ENCODE results near the gene REG4.

Gene REG4

GRCh38 chr1:119778886-119779560 is 32.2 kb downstream of the REG4 start:
- no peak for DNase-seq

GRCh38 chr1:119778359-119778758 is 32.9 kb downstream of the REG4 start:
- no peak for DNase-seq

DNA sequence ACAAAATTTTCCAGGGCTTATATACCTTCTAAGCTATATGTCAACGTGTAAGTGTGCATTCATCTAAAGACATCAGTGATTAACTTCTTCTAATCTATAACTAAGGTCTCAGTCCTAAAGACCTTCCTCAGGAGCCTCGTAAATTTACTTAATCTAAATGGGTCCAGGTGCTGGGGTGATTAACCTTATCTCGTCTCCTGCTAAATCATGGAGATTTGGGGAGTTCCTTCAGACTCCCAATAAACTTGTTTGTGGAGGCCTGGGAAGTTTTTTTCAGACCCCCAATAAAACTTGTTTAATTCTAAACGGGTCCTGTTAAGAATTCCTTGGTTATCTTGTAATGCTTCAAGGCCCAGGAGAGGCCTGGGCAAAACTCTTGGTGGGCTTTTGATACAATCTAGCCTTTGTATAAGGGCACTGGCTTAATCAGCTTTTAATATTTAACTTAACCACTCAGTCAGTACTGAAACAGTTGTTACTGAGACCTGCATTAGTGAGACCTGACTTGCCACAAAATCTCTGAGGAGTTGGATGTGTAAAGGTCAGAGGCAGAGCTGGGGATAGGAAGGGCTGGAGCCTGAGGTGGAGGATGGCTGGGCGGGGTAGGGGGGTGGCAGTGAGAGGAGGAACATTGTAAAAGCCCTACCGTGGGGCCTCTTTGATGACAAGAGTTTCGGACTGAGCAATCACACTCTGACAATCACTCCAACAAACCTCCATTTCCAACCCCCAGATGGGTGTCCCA is 36.3 kb downstream of the REG4 start:
- no peak for DNase-seq

GRCh38 chr1:119773711-119774241 is 37.5 kb downstream of the REG4 start:
- peak; percentile 47 for DNase-seq

GRCh38 chr1:119772298-119772697 is 39.0 kb downstream of the REG4 start:
- no peak for DNase-seq

- no peak for DNase-seq
Observed at GRCh38 chr1:119771770-119772169, 39.5 kb downstream of the REG4 start.

- DNase-seq, result peak; percentile 47
Observed at GRCh38 chr1:119771016-119771415, 40.2 kb downstream of the REG4 start.

DNA sequence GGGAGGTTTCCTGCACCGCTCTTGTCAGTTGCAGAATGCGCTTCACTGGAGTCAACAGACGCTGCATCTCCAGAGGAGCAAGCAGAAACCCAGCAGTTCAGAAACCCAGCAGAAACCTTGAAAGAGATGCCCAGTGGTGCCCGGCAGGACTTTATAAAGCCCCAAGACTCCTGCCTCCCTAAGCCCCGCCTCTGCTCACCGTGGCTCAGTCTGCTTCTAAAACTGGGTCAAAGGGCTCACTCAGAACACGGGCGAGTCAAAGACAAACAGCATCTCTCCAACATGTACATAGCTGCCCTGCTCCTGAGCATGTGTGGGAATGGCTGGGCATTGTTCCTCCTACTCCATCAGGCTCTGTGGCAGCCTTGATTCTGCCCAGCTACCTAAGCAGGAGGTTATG is 42.5 kb downstream of the REG4 start, which contains the start of gene HMGCS2:
TSS of gene HMGCS2 (minus strand) at position 128 of the 400 bp plus-strand sequence. CDS start at position 67, 61 bp downstream.
- DNase-seq, result no peak

- DNase-seq, result no peak
Observed at GRCh38 chr1:119767486-119767885, 43.8 kb downstream of the REG4 start.

- DNase-seq, result no peak
Observed at GRCh38 chr1:119766374-119766794, 44.9 kb downstream of the REG4 start.

DNA sequence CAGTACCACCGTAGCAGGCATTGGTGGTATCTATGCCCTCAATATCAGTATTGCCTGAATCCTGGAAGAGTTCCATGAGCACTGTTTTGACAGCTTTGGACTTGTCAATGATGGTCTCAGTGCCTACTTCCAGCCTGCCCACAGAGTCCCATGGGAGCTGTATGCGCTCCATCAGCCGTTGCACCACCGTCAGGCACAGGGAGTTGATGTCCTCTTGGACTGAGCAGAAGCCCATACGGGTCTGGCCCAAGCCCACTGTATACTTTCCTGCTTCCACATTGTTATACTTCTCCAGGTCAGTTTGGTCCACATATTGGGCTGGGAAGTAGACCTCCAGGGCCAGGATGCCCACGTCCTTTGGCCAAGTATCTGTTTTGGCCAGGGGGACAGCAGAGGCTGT is 47.0 kb downstream of the REG4 start:
- DNase-seq, result no peak

GRCh38 chr1:119762953-119763352 is 48.3 kb downstream of the REG4 start:
- no peak for DNase-seq

GRCh38 chr1:119762409-119762808 is 48.9 kb downstream of the REG4 start:
- no peak for DNase-seq

GRCh38 chr1:119758584-119758983 is 52.7 kb downstream of the REG4 start:
- DNase-seq, result no peak

- DNase-seq, result no peak
Observed at GRCh38 chr1:119752592-119752991, 58.7 kb downstream of the REG4 start.

DNA sequence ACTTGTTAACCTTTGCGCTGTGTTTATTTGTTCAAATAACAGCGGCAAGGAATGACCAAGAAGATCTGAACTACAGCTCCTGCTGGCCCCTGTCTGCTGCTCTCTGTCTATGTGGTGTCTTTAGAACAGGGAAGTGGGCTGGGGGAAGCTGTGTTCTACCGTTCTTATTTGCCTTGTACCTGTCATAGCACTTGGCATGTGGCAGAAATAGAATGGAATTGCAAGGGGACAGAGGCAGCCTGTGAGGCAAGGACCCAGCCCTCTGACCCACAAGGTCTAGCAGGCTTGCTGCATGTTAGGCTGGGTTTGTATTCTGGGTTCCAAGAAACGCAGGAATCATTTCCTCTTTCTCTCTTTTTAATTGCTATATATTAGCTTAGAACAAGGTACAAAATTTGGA is 63.2 kb downstream of the REG4 start:
- no peak for DNase-seq

DNA sequence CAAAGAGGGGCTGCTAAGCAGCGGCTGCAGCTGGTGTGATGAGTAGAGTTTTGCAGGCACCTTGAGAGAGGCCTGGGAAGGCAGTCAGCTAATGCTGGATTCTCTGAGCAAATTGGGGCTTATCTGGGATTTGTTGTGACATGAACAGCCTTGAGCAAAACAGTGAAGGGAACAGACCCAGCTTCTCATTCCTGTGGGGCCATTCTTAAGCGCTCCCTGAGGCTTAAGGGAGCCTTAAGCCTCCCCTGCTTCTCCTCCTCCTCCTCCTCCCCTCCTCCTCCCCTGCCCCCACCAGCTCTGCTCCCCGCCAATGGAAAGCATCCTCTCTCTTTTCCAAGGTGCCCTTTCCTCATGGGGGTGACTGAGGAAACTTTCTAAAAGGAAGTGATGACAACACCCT is 63.8 kb downstream of the REG4 start:
- peak; percentile 65 for DNase-seq

DNA sequence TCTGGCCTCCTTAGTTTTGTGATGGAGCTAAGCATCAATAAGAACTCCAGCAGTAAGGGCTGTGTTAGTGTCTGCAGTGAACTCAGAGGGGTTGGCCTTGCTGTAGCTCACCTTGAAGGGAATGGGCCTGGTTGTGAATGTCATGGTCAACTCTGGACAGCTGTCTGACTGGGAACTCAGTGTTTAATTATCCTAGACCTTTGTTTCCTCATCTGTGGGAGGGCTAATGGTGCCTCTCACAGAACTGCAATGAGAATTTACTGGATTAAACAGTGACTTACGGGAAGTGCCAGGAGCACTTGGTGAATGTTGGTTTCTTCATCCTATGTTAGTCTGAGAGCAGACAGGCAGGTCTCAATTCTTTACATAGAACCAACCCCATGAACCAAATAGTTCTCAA is 66.2 kb downstream of the REG4 start:
- no peak for DNase-seq

GRCh38 chr1:119744598-119744942 is 66.7 kb downstream of the REG4 start:
- no peak for DNase-seq
